MCF 10A (cell line): ENCODE results near the gene C1QL3. TPM values are rescaled to one million over a fixed set of nuclear protein-coding genes. Genes with fewer than 3 reads are reported as not detected.

Source experiments
- BruUV-seq: library from RNA; stranded (reverse); fragments of 400-500 nt; replicated peaks from 2 replicates; lab custom pipeline; 2021; lab: Mats Ljungman, UMichigan
- CTCF ChIA-PET: fragments of 300-600 bp; sonication (Branson Sonifier 250); formaldehyde crosslinking; extraction: SDS; loops from one replicate; lab custom pipeline; 2021; ENCODE audit warnings: antibody characterized with exemption, inconsistent platforms; lab: Yijun Ruan, JAX
- POLR2A ChIA-PET: fragments of 300-600, 350-650 bp; sonication (Branson Sonifier 250); formaldehyde crosslinking; extraction: SDS; loops from one replicate; lab custom pipeline; 2020; ENCODE audit warnings: antibody characterized with exemption, inconsistent platforms; lab: Yijun Ruan, JAX
- DNase-seq: peaks from one replicate; pipeline ENCODE4 v3.0.0-alpha.2; 2018; ENCODE audit not compliant: unreplicated experiment
- H3K27ac Mint-ChIP-seq: one replicate; pipeline ENCODE4 v1.8.0; 2022; ENCODE audit warnings: mild to moderate bottlenecking, low read depth, mixed read lengths; ENCODE audit not compliant: unreplicated experiment
- H3K27me3 Mint-ChIP-seq: one replicate; pipeline ENCODE4 v1.8.0; 2022; ENCODE audit warnings: mixed read lengths; ENCODE audit not compliant: insufficient read depth, unreplicated experiment
- H3K36me3 Mint-ChIP-seq: one replicate; pipeline ENCODE4 v1.8.0; 2022; ENCODE audit warnings: mild to moderate bottlenecking, moderate library complexity, mixed read lengths; ENCODE audit not compliant: insufficient read depth, unreplicated experiment
- H3K4me1 Mint-ChIP-seq: one replicate; pipeline ENCODE4 v1.8.0; 2022; ENCODE audit warnings: mixed read lengths; ENCODE audit not compliant: insufficient read depth, unreplicated experiment
- H3K4me3 Mint-ChIP-seq: one replicate; pipeline ENCODE4 v1.8.0; 2022; ENCODE audit warnings: mild to moderate bottlenecking, moderate library complexity, mixed read lengths; ENCODE audit not compliant: unreplicated experiment
- H3K9me3 Mint-ChIP-seq: one replicate; pipeline ENCODE4 v1.8.0; 2022; ENCODE audit warnings: mixed read lengths; ENCODE audit not compliant: unreplicated experiment
- CTCF ChIP-seq: fragments of 200-600 bp; IDR thresholded peaks from one replicate; pipeline ENCODE4 v1.8.0; 2022; ENCODE audit warnings: antibody characterized with exemption, mild to moderate bottlenecking; ENCODE audit not compliant: unreplicated experiment
- intact Hi-C: fragments of 100-400 bp; cut with micrococcal nuclease; formaldehyde crosslinking; loops from 2 replicates; pipeline ENCODE4 v1.14.1; 2022
- total RNA-seq: library from RNA; stranded (reverse); gene quantifications from 2 replicates; pipeline ENCODE4 v1.2.3, GENCODE V29; 2022

C1QL3 gene
- total RNA-seq, 1 experiment from 2014 or later = not detected

DNA sequence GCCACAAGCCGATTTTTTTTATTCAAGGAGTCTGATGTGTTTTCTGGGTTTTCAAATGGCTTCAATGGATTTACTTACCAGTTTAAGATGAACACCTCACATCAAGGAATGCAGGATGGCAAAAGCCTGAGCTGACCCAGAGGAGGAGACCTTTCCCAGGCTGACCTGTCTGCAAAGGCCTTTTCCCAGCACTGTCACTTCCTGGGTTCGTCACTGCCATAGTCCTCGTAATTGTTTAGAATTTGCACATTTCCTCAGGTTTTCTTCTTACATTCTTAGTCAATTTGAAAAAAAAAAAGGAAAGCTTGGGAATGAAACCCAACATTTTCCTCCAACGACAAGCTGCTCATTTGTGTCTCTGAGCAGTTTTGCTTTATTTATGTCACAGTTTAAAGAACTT lies 42.9 kb downstream of the C1QL3 start:
- H3K27me3 Mint-ChIP-seq = no peaks in the 10 kb centered on the region
- no peaks in the 10 kb centered on the region for H3K9me3 Mint-ChIP-seq
- intact Hi-C loops = no loop called here
- POLR2A ChIA-PET = no interaction called here
- BruUV-seq = no TSS peak
- no peak for TF ChIP-seq CTCF
- CTCF ChIA-PET = interaction anchor here (0.6 kb wide), 2 partner anchors 339 to 530 kb away, joined by 3 to 5 read pairs; no protein-coding TSS in a partner anchor
- no peak overlapping the region for H3K4me3 Mint-ChIP-seq
- DNase-seq = no peak
- H3K36me3 Mint-ChIP-seq = peaks cover 12% of the 10 kb centered on the region
- H3K27ac Mint-ChIP-seq = no peak overlapping the region
- no peaks in the 10 kb centered on the region for H3K4me1 Mint-ChIP-seq

- H3K9me3 Mint-ChIP-seq = no peaks in the 10 kb centered on the region
- ChIA-PET CTCF (interaction anchor here (1.1 kb wide), 1 partner anchor 33 kb away, joined by 3 read pairs; no protein-coding TSS in a partner anchor), POLR2A (no interaction called here)
- TF ChIP-seq CTCF = no peak
- no peaks in the 10 kb centered on the region for H3K27me3 Mint-ChIP-seq
- H3K36me3 Mint-ChIP-seq = peaks cover 6% of the 10 kb centered on the region
- BruUV-seq = no TSS peak
- H3K27ac Mint-ChIP-seq = no peak overlapping the region
- no peak for DNase-seq
- no peaks in the 10 kb centered on the region for H3K4me1 Mint-ChIP-seq
- intact Hi-C loops = no loop called here
- H3K4me3 Mint-ChIP-seq = no peak overlapping the region
These were observed 43.9 kb downstream of the C1QL3 start for GRCh38 chr10:16477757-16478156.

- H3K27me3 Mint-ChIP-seq = no peaks in the 10 kb centered on the region
- H3K4me3 Mint-ChIP-seq = no peak overlapping the region
- DNase-seq = no peak
- H3K27ac Mint-ChIP-seq = no peak overlapping the region
- POLR2A ChIA-PET = interaction anchor here (0.6 kb wide), 1 partner anchor 101 kb away, joined by 3 read pairs; no protein-coding TSS in a partner anchor
- peaks cover 4% of the 10 kb centered on the region for H3K36me3 Mint-ChIP-seq
- H3K9me3 Mint-ChIP-seq = no peaks in the 10 kb centered on the region
- intact Hi-C loops = no loop called here
- no TSS peak for BruUV-seq
- no peak for TF ChIP-seq CTCF
- CTCF ChIA-PET = interaction anchor here (0.6 kb wide), 1 partner anchor 308 kb away, joined by 3 read pairs; no protein-coding TSS in a partner anchor
- H3K4me1 Mint-ChIP-seq = no peaks in the 10 kb centered on the region
These were observed 48.9 kb downstream of the C1QL3 start for GRCh38 chr10:16472828-16473227.

DNA sequence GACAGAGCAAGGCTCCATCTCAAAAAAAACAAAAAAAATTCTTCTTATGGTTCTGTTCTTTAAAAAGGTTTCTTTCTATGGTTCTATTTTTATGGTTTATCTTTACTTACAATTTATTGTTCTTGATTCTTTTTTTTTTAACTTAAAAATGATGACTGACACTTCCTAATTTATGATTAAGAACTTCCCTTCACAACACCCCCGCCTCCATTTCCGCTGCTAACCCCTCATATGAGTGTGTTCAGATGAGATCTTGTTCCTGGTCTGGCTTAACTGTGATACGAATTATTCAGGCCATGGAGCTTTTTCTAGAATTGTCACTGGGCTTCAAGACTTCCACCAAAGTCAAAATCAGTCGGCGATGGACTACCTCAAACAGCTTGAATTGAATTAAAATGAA lies 50.9 kb downstream of the C1QL3 start:
- no TSS peak for BruUV-seq
- Mint-ChIP-seq H3K36me3 (peaks cover 11% of the 10 kb centered on the region), H3K27ac (no peak overlapping the region), H3K9me3 (no peaks in the 10 kb centered on the region), H3K4me3 (no peak overlapping the region), H3K4me1 (no peaks in the 10 kb centered on the region), H3K27me3 (no peaks in the 10 kb centered on the region)
- no peak for TF ChIP-seq CTCF
- ChIA-PET POLR2A (no interaction called here), CTCF (interaction anchor here (0.7 kb wide), 1 partner anchor 344 kb away, joined by 3 read pairs; no protein-coding TSS in a partner anchor)
- no peak for DNase-seq
- intact Hi-C loops = no loop called here
